DOHH2 (cell line): Measurements from ENCODE around the gene EVL.

Experiments used
- H3F3A ChIP-seq: fragments of 200-600 bp; sonication (generic), shearing (Covaris generic); 2 replicates; pipeline ENCODE4 v1.6.0; 2016; ENCODE audit warnings: antibody characterized with exemption, mild to moderate bottlenecking; ENCODE audit not compliant: control insufficient read depth, insufficient read depth
- H3K27ac ChIP-seq: fragments of 200-600 bp; sonication (generic); 2 replicates; pipeline ENCODE4 v1.5.1; 2014; ENCODE audit warnings: low read depth, mild to moderate bottlenecking, low read length, moderate library complexity
- H3K27me3 ChIP-seq: fragments of 200-600 bp; sonication (generic); 2 replicates; pipeline ENCODE4 v1.6.1; 2014; ENCODE audit warnings: mild to moderate bottlenecking, low read length, mixed read lengths; ENCODE audit not compliant: control insufficient read depth
- H3K36me3 ChIP-seq: fragments of 200-600 bp; sonication (generic); 2 replicates; pipeline ENCODE4 v1.6.1; 2014; ENCODE audit warnings: mild to moderate bottlenecking, low read length, moderate library complexity, mixed read lengths; ENCODE audit not compliant: control insufficient read depth
- H3K4me1 ChIP-seq: fragments of 200-600 bp; sonication (generic); 2 replicates; pipeline ENCODE4 v1.6.1; 2014; ENCODE audit warnings: mild to moderate bottlenecking, low read length, mixed read lengths; ENCODE audit not compliant: control insufficient read depth
- H3K4me2 ChIP-seq: fragments of 200-600 bp; sonication (generic); 2 replicates; pipeline ENCODE4 v1.6.0; 2014; ENCODE audit warnings: mild to moderate bottlenecking, low read length, moderate library complexity
- H3K4me3 ChIP-seq: fragments of 200-600 bp; sonication (generic); 2 replicates; pipeline ENCODE4 v1.5.1; 2014; ENCODE audit warnings: mild to moderate bottlenecking, low read length, mixed read lengths
- H3K79me2 ChIP-seq: fragments of 200-600 bp; sonication (generic); 2 replicates; pipeline ENCODE4 v1.6.1; 2014; ENCODE audit warnings: mild to moderate bottlenecking, low read length, mixed read lengths; ENCODE audit not compliant: control insufficient read depth
- H3K9me2 ChIP-seq: fragments of 200-600 bp; sonication (generic); replicated peaks from 2 replicates; pipeline ENCODE4 v1.6.1; 2014; ENCODE audit warnings: mild to moderate bottlenecking, low read length, mixed read lengths; ENCODE audit not compliant: control insufficient read depth
- H3K9me3 ChIP-seq: fragments of 200-600 bp; sonication (generic); 2 replicates; pipeline ENCODE4 v1.6.1; 2014; ENCODE audit warnings: antibody characterized with exemption, low read length, mixed read lengths; ENCODE audit not compliant: control insufficient read depth, insufficient read depth
- H4K20me1 ChIP-seq: fragments of 200-600 bp; sonication (generic); 2 replicates; pipeline ENCODE4 v1.6.0; 2014; ENCODE audit warnings: low read depth, mild to moderate bottlenecking, antibody characterized with exemption, low read length, moderate library complexity; ENCODE audit not compliant: control insufficient read depth, insufficient read depth
- CTCF ChIP-seq: fragments of 200-600 bp; sonication (generic); IDR thresholded peaks from one replicate; pipeline ENCODE4 v1.5.1; 2014; ENCODE audit warnings: antibody characterized with exemption, mild to moderate bottlenecking, low read depth, low read length; ENCODE audit not compliant: poor library complexity, severe bottlenecking
- EZH2phosphoT487 ChIP-seq: fragments of 200-600 bp; sonication (generic); IDR thresholded peaks from 2 replicates; pipeline ENCODE4 v1.6.1; 2017; ENCODE audit warnings: borderline replicate concordance, mild to moderate bottlenecking, antibody characterized with exemption, low read length, moderate library complexity, mixed read lengths

The EVL gene

DNA sequence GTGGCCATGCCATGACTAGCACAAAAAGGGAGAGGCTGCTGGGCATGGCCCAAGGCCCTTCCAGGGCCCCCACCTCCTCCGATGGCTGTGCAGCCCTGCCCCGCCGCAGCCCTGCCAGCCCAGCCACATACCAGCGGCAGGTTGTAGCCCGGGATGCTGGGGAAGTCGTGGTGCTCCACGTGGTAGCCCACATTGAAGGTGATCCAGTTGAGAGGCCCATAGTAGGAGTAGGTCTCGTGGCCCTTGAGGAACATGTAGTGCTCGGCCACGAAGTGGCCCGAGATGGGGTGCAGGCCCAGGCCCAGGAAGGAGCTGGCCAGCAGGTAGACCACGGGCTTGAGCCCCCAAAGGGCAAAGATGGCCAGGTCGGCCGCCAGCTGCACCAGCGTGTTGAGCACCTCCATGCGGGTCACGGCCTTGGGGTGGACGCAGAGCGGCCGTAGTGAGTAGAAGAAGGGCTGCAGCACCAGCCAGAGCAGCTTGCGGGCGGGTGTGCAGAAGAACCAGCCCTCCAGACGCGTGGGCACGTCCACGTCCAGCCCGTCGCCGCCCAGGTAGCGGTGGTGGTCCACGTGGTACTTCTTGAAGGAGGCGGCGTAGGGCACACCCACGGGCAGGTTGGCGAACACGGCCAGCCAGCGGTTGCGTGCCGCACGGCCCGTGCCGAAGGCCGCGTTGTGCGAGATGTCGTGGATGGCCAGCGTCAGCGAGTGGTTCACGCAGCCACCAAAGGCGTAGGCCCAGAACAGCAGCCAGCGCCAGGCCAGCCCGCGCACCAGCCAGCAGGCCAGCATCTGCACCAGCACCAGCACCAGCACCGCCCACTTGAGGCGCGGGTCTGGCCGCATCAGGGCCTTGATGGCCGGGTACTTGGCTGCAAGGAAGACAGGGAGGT, 83.9 kb downstream of the EVL start:
- Histone ChIP-seq H3K27ac (no peak overlapping the region), H3K27me3 (no peaks in the 10 kb centered on the region), H3K9me2 (no peaks in the 10 kb centered on the region), H4K20me1 (no peaks in the 10 kb centered on the region), H3F3A (no peaks in the 10 kb centered on the region), H3K4me3 (no peak overlapping the region), H3K36me3 (no peaks in the 10 kb centered on the region), H3K9me3 (no peaks in the 10 kb centered on the region), H3K4me1 (peaks cover 21% of the 10 kb centered on the region), H3K4me2 (no peak overlapping the region), H3K79me2 (no peaks in the 10 kb centered on the region)
- TF ChIP-seq CTCF (no peak), EZH2phosphoT487 (no peak)

GRCh38 chr14:100149851-100150611, 84.8 kb downstream of the EVL start:
- no peak overlapping the region for H3K4me2 ChIP-seq
- no peak overlapping the region for H3K27ac ChIP-seq
- H3K9me3 ChIP-seq, result peaks cover 9% of the 10 kb centered on the region
- peaks cover 21% of the 10 kb centered on the region for H3K4me1 ChIP-seq
- no peaks in the 10 kb centered on the region for H4K20me1 ChIP-seq
- TF ChIP-seq EZH2phosphoT487 (no peak), CTCF (no peak)
- H3F3A ChIP-seq, result no peaks in the 10 kb centered on the region
- H3K4me3 ChIP-seq, result no peak overlapping the region
- no peaks in the 10 kb centered on the region for H3K27me3 ChIP-seq
- H3K36me3 ChIP-seq, result no peaks in the 10 kb centered on the region
- no peaks in the 10 kb centered on the region for H3K79me2 ChIP-seq
- no peaks in the 10 kb centered on the region for H3K9me2 ChIP-seq

DNA sequence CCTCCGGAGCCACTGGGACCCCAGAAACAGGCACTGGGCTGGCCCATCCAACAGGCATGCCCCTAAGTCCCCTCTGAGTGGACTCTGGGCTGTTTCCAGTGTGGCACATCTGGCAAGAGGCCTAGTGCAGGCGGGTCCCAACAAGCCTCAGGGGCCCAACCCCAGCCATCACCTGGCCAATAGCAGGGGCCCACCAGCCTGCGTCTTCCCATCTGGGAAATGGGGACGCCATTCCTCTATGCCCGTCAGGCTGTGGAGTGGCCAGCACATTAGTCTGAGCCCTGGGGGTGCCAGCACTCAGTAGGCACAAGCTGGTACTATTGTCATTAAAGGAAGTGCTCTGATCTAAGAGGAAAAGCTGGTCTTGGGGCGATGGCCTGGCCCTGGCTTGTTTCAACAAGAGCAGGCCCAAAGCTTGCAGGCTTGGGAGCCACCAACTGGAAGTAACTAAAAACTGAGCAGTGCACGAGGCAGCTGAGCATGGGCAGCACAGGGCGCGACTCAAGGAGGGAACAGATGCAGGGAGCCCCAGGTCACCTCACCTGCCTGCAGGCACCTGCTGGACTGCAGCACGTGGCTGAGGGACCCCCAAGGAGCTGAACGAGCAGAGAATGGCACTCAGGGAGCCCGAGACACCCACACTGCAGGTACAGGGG, 85.8 kb downstream of the EVL start:
- Histone ChIP-seq H3K9me2 (no peaks in the 10 kb centered on the region), H3F3A (no peaks in the 10 kb centered on the region), H3K27me3 (no peaks in the 10 kb centered on the region), H3K79me2 (no peaks in the 10 kb centered on the region), H3K4me3 (no peak overlapping the region), H3K4me1 (peaks cover 21% of the 10 kb centered on the region), H4K20me1 (no peaks in the 10 kb centered on the region), H3K4me2 (no peak overlapping the region), H3K9me3 (peaks cover 14% of the 10 kb centered on the region), H3K36me3 (no peaks in the 10 kb centered on the region), H3K27ac (no peak overlapping the region)
- TF ChIP-seq EZH2phosphoT487 (no peak), CTCF (no peak)
